ENCODE results near the gene SERP1.
"Not testable (repeated sequence)": the region's sequence is repeated elsewhere in the genome, so short reads cannot be mapped to it uniquely, and the experiment has no call there.

The SERP1 gene

DNA sequence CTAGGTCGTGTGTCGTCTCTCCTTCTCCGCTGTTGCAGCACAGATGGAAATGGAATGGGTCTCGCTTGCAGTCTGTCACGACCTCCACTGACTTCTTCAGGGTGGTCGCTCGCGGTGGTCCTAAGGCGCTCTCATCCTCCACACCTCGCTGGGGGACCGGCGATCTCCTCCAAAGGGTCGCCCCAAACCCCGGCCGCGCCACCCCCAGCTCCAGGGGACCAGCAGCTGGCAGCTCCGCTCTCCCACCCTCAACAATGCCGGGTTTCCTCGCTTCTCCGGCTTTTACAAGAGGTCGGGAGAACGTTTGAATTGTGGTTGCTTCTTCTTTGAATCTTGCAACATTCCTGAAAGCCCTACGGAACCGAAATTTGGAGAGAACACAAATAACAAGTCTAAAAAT lies 25.9 kb downstream of the SERP1 start:
- Mint-ChIP-seq H3K36me3 (ENCODE audit: low read depth) (no peaks in the 10 kb centered on the region), H3K9me3 (peaks cover 9% of the 10 kb centered on the region), H3K4me3 (no peak overlapping the region), H3K27ac (no peak overlapping the region), H3K4me1 (no peaks in the 10 kb centered on the region), H3K27me3 (peaks cover 9% of the 10 kb centered on the region)
- ATAC-seq, result no peak
- DNase-seq, result no peak

DNA sequence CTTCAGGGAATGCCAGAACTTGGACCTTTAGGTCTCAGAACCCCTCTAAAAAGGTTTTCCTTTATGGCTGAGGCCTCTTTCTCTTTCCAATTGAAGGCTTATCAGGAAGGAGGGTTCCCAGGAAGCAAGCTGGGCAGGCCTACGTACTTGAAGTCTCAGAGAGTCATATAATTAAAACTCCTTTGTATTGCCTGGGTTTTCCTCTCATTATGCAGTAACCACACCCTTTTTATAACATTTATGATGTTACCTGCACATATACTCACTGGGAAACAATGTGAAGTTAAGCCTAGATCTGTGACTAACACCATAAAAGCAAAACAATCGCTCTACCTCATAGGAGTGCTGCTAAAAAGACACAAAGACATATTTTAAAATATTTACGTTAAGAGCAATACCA lies 27.3 kb downstream of the SERP1 start:
- H3K4me1 Mint-ChIP-seq, result no peaks in the 10 kb centered on the region
- H3K36me3 Mint-ChIP-seq (ENCODE audit: low read depth), result no peaks in the 10 kb centered on the region
- H3K27ac Mint-ChIP-seq, result no peak overlapping the region
- ATAC-seq (no peak), DNase-seq (no peak)
- peaks cover 10% of the 10 kb centered on the region for H3K27me3 Mint-ChIP-seq
- peaks cover 11% of the 10 kb centered on the region for H3K9me3 Mint-ChIP-seq
- H3K4me3 Mint-ChIP-seq, result no peak overlapping the region

DNA sequence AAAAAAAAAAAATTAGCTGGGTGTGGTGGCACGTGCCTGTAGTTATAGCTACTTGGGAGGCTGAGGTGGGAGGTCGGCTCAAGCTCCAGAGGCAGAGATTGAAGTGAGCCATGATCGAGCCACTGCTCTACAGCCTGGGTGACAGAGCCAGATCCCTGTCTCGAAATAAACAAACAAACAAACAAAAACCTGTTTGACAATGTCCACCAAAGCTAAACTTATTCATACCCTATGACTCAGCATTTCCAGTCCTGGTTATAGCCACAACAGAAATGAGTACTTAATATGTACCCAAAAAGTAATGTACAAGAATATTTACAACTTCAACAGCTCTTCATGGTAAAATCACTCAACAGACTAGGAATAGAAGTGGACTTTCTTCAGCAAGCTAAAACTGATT lies 31.1 kb downstream of the SERP1 start:
- ATAC-seq (no peak), DNase-seq (no peak)

DNA sequence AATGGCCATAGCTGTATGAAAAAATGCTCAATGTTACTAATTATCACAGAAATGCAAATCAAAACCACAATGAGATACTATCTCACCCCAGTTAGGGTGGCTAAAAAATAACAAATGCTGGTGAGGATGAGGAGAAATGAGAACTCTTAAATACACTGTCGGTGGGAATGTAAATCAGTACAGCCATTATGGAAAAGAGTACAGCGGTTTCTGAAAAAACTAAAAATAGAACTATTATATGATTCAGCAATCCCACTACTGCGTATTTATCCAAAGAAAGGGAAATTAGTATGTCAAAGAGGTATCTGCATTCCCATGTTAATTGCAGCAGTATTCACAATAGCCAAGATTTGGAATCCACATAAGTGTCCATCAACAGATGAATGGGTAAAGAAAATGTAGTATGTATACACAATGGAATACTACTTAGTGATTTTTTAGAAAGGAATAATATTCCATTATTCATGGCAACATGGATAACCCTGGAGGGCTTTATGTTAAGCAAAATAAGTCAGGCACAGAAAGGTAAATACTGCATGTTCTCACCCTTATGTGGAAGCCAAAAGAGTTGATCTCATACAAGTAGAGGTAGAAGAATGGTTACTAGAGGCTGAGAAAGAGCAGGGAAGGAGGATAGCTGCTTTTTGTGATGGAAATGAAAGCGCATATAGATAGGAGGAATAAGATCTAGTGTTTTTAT lies 35.0 kb downstream of the SERP1 start:
- no peak for DNase-seq
- Mint-ChIP-seq H3K4me1 (peaks cover 8% of the 10 kb centered on the region), H3K9me3 (peaks cover 8% of the 10 kb centered on the region), H3K4me3 (no peak overlapping the region), H3K36me3 (ENCODE audit: low read depth) (peaks cover 2% of the 10 kb centered on the region), H3K27me3 (peaks cover 19% of the 10 kb centered on the region), H3K27ac (no peak overlapping the region)
- no peak for ATAC-seq

More for the DNA sequence above, 31.1 kb downstream of the SERP1 start:
- Mint-ChIP-seq H3K36me3 (ENCODE audit: low read depth) (no peaks in the 10 kb centered on the region), H3K27me3 (peaks cover 10% of the 10 kb centered on the region), H3K27ac (no peak overlapping the region), H3K9me3 (peaks cover 11% of the 10 kb centered on the region), H3K4me3 (no peak overlapping the region), H3K4me1 (no peaks in the 10 kb centered on the region)

DNA sequence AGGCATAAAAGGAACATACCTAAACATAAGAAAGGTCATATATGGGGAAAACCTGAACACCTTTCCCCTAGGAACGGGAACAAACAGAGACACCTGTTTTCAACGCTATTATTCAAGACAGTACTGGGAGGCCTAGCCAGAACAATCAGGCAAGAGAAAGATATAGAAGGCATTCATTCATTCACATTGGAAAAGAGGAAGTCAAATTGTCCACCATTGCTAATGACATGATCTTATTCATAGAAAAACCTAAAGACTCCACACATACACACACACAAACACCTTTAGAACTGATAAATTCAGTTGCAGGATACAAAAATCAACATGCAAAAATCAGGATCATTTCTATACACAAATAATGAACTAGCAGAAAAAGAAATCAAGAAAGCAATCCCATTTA lies 36.5 kb downstream of the SERP1 start:
- Mint-ChIP-seq H3K27ac (no peak overlapping the region), H3K4me3 (no peak overlapping the region), H3K9me3 (peaks cover 4% of the 10 kb centered on the region), H3K27me3 (peaks cover 14% of the 10 kb centered on the region), H3K36me3 (ENCODE audit: low read depth) (peaks cover 2% of the 10 kb centered on the region), H3K4me1 (peaks cover 8% of the 10 kb centered on the region)
- DNase-seq, result no peak
- no peak for ATAC-seq

DNA sequence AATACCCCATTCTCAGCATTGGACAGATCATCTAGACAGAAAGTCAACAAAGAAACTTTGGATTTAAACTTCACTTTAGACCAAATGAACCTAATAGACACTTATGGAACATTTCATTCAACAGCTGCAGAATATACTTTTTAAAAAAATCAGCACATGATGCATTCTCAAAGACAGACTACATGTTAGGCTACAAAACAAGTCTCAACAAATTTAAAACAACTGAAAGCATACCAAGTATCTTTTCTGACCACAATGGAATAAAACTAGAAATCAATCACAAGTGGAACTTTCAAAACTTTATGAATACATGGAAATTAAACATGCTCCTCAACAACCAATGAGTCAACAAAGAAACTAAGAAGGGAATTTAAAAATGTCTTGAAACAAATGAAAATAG lies 37.9 kb downstream of the SERP1 start:
- H3K9me3 Mint-ChIP-seq, result peaks cover 4% of the 10 kb centered on the region
- DNase-seq (no peak), ATAC-seq (no peak)
- peaks cover 2% of the 10 kb centered on the region for H3K36me3 Mint-ChIP-seq (ENCODE audit: low read depth)
- no peak overlapping the region for H3K27ac Mint-ChIP-seq
- H3K4me1 Mint-ChIP-seq, result peaks cover 8% of the 10 kb centered on the region
- H3K4me3 Mint-ChIP-seq, result no peak overlapping the region
- peaks cover 14% of the 10 kb centered on the region for H3K27me3 Mint-ChIP-seq

DNA sequence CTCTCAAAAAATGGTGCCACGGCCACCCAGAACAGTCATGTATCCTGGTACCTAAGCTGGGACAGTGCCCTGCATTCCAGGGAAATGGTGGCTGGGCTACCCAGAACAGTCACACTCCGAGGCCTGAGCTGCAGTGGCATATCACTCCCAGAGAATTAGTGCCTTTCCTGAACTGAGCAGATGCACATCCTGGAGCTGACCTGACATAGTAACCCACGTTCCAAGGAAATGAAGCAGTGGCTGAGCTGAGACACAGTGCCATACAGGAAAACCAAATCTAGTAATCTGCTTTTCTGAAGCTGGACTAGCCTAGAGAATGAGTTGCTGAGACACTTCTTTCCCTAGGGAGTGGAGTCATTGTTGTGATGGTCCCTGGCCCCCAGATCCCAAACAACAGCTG lies 41.8 kb downstream of the SERP1 start:
- H3K9me3 Mint-ChIP-seq, result peaks cover 4% of the 10 kb centered on the region
- ATAC-seq, result no peak
- H3K4me1 Mint-ChIP-seq, result peaks cover 16% of the 10 kb centered on the region
- H3K36me3 Mint-ChIP-seq (ENCODE audit: low read depth), result peaks cover 7% of the 10 kb centered on the region
- no peak overlapping the region for H3K27ac Mint-ChIP-seq
- H3K4me3 Mint-ChIP-seq, result no peak overlapping the region
- H3K27me3 Mint-ChIP-seq, result peaks cover 14% of the 10 kb centered on the region
- DNase-seq, result no peak

DNA sequence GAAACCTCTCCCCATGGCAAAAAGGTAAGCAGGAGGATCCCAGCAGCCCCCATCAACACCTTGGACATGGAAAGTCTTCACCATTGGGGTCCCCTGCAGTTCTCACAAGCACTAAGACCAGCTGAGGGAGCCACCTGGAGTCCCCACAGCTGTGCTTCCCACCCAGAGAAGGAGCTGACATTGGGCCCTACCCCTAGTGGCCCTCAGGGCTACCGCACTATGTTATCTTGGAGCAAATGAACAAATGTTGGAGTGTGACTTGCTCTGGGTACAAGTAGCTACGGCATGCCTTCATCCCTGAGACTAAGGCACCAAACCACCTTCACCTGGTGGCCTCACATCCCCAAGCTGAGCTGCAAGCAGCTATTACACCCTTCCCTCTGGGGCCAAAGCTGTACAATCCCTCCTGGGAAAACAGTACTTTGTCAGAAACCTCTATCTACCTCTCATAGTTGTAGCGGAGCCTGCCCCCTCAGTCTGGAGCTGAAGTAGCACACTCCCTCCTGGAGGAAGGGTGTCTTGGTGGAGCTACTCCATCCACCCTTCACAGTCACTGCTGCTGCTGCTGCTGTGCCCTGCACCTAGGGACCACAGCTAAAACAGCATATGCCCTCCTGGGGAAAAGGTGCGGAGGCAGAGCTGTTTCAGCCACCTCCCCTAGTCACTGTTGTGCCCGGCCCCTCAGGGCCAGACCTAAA lies 42.7 kb downstream of the SERP1 start:
- Mint-ChIP-seq H3K27ac (no peak overlapping the region), H3K36me3 (ENCODE audit: low read depth) (peaks cover 7% of the 10 kb centered on the region), H3K4me3 (no peak overlapping the region), H3K27me3 (peaks cover 10% of the 10 kb centered on the region), H3K9me3 (peaks cover 4% of the 10 kb centered on the region), H3K4me1 (peaks cover 12% of the 10 kb centered on the region)
- ATAC-seq (no peak), DNase-seq (no peak)

DNA sequence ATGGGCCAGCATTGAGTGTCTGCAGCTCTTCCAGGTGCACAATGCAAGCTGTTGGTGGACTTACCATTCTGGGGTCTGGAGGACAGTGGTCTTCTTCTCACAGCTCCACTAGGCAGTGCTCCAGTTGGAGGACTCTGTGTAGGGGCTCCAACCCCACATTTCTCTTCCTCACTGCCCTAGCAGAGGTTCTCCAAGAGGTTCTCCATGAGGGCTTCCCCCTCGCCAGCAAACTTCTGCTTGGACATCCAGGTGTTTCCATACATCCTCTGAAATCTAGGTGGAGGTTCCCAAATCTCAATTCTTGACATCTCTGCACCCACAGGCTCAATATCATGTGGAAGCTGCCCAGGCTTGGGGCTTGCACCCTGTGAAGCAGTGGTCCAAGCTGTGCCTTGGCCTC lies 45.3 kb downstream of the SERP1 start:
- H3K4me1 Mint-ChIP-seq; DNase-seq; H3K36me3 Mint-ChIP-seq (ENCODE audit: low read depth); H3K9me3 Mint-ChIP-seq; ATAC-seq; H3K27me3 Mint-ChIP-seq; H3K27ac Mint-ChIP-seq; H3K4me3 Mint-ChIP-seq: not testable (repeated sequence)

DNA sequence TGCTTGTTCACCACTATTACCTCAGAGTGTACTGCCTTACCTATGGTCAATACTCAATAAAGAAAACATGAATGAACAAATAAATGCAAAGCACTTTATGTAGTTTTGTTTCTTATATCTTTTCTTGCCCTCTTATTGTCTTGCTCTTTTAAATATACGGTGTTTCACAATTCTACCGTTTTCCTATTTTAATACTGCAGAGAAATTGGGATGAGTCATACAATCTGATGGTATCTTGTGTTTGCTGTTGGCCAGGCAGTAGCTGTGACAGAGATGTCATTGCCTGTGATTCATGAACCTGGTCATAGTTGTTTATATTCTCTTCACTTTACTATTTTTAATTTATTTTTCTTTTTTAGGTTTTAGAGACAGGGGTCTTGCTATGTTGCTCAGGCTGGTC lies 48.3 kb downstream of the SERP1 start:
- no peak overlapping the region for H3K4me3 Mint-ChIP-seq
- H3K36me3 Mint-ChIP-seq (ENCODE audit: low read depth), result peaks cover 5% of the 10 kb centered on the region
- no peak for DNase-seq
- H3K27me3 Mint-ChIP-seq, result peaks cover 2% of the 10 kb centered on the region
- no peak overlapping the region for H3K27ac Mint-ChIP-seq
- peaks cover 8% of the 10 kb centered on the region for H3K4me1 Mint-ChIP-seq
- H3K9me3 Mint-ChIP-seq, result no peaks in the 10 kb centered on the region
- ATAC-seq, result no peak

DNA sequence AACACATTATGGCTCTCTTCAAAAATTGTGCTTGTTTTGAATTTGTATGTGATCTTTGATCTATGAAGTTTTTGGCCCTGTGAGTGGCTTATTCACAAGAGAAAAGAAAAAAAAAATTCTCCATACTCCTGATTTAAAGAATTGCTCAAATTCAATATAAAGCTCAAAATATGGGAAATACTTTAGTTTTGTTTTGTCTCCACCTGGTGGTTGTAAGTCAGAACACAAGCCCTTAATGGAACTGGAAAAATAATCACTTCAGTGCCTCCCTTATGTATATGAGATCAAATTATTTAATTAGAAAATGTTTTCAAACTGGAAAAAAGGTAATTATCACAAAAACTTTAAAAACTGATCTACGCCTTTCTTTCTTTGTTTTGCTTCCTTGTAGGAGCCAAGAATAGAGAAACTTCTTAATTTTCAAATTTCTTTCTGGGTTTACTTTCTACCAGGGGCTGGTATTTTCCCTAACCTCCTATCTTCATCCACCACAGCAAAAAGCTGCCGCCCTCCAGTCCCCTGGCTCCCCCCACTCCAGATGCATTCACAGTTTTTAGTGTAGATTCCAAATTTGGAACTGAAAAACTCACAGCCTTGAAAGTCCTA lies 50.6 kb downstream of the SERP1 start:
- DNase-seq, result no peak
- no peak for ATAC-seq
- no peak overlapping the region for H3K4me3 Mint-ChIP-seq
- peaks cover 2% of the 10 kb centered on the region for H3K27me3 Mint-ChIP-seq
- H3K27ac Mint-ChIP-seq, result no peak overlapping the region
- no peaks in the 10 kb centered on the region for H3K4me1 Mint-ChIP-seq
- H3K9me3 Mint-ChIP-seq, result no peaks in the 10 kb centered on the region
- no peaks in the 10 kb centered on the region for H3K36me3 Mint-ChIP-seq (ENCODE audit: low read depth)

DNA sequence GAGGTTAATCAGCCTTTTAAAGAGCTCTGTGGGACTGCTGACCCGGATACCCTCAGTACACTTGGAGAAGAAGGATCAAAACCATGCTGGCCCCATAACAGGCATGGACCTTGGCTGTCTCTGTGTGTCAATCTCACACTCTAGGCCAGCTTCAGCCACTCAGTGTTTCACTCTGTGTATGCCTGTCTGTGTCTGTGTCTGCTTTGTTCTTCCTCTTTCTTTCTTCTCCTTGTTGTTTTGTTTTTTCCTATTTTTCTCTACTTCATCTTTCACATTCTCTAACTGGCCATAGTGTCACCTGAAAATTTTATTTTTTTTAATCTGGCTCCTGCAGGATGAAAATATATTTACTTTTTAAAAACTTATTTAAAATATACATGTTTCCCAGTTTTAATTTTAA lies 51.1 kb downstream of the SERP1 start:
- Mint-ChIP-seq H3K36me3 (ENCODE audit: low read depth) (no peaks in the 10 kb centered on the region), H3K9me3 (no peaks in the 10 kb centered on the region), H3K27me3 (peaks cover 2% of the 10 kb centered on the region), H3K4me1 (no peaks in the 10 kb centered on the region), H3K27ac (no peak overlapping the region), H3K4me3 (no peak overlapping the region)
- no peak for ATAC-seq
- DNase-seq, result no peak

DNA sequence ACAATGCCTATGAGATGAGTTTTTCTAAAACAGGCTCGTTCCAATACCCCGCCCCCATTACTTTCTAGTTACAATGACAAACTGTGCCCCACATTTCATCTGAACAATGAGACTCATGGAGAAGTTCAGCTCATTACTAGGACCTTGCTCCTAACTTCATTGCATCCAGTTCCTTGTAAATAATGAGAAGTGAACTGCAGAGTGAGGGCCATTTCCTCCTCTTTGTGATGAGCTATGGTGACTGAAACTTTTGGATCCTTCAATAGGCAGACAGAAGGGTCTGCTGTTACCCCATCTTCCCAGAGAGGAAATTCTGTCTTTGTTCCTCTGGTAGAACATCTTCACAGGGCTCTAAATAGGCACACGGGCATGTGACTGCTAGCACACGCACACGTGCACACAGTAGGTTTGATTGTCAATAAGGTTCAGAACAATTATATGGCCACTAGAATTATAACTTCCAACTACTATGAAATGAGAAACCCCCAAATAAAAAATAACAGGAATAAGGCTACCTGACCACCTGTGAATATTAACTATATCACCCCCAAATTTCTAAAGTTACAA lies 51.8 kb downstream of the SERP1 start:
- Mint-ChIP-seq H3K36me3 (ENCODE audit: low read depth) (no peaks in the 10 kb centered on the region), H3K9me3 (no peaks in the 10 kb centered on the region), H3K27me3 (peaks cover 2% of the 10 kb centered on the region), H3K4me1 (no peaks in the 10 kb centered on the region), H3K4me3 (no peak overlapping the region), H3K27ac (no peak overlapping the region)
- ATAC-seq, result no peak
- DNase-seq, result no peak

Data from activated naive CD8-positive, alpha-beta T cell treated with anti-CD3 and anti-CD28 coated beads, Interleukin-2, amount 50 U/mL, for 24 hours (primary cell).